Hematopoietic multipotent progenitor cell treated with erythropoietin and hydrocortisone succinate and interleukin-3 and kit ligand, for 15 days (in vitro differentiated cells): ENCODE results near the gene EDN3.

Experiments used
- DNase-seq: peaks from one replicate; pipeline ENCODE4 v3.0.0-alpha.2; 2015; ENCODE audit warnings: low spot score

Gene EDN3, protein sequence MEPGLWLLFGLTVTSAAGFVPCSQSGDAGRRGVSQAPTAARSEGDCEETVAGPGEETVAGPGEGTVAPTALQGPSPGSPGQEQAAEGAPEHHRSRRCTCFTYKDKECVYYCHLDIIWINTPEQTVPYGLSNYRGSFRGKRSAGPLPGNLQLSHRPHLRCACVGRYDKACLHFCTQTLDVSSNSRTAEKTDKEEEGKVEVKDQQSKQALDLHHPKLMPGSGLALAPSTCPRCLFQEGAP

DNA sequence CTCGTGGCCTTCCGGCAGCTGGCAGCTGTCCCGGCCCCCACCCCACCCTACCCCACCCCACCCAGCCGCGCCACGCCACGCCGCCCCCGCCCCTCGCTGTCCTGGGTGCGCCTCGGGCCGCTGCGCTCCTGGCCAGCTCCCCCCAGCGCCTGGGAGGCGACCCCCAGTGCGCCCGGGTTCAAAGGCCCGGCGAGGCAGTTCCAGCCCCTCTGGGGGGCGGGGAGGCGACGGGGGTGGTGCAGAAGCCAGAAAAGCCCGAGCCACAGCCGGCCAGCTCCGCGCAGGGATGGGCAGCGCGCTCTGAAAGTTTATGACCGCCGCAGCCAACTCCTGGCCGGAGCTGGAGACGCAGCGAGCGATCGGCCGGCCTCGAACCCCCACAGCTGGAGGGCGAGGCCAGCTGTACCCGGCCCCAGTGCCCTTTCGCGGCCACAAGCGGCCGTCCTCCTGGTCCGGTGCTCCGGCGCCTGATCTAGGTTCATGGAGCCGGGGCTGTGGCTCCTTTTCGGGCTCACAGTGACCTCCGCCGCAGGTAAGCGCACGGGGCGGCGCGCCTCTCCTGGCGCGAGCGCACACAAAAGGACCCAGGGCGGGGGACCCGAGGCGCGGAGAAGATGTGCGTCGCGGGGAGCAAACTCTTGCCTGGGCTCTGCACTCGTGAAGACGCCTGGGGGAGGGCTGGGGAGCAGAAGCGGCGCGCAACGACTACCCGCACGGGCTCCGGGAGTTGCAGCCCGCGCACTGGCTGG, at the start of gene EDN3:
Gene EDN3 (plus strand): TSS at position 279 of the 749 bp plus-strand sequence. CDS start 202 bp downstream, at position 481.
- DNase-seq, result no peak

GRCh38 chr20:59253325-59253724, 47.1 kb upstream of the EDN3 start:
- DNase-seq, result no peak

GRCh38 chr20:59253779-59254319, 46.6 kb upstream of the EDN3 start:
- no peak for DNase-seq

GRCh38 chr20:59255256-59255655, 45.2 kb upstream of the EDN3 start:
- no peak for DNase-seq

DNA sequence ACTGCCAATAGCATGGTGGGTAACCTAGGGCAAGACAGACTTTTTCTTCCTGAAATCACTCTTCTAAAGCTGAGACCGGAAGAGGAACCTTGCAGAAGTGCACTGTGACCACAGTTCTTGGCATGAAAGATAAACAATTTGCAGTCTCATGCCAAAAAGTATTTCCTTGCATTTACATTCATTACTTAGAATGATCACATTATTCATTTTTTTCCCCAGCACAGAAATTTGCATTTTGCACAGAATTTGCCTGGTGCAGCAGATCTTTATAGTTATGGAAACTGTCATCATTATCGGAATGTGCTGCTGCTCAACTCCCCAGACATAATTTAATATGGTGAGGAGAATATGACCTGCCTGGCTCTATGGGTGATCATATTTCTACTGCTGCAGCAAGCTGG, 42.2 kb upstream of the EDN3 start:
- no peak for DNase-seq

GRCh38 chr20:59259946-59260345, 40.5 kb upstream of the EDN3 start:
- no peak for DNase-seq

DNA sequence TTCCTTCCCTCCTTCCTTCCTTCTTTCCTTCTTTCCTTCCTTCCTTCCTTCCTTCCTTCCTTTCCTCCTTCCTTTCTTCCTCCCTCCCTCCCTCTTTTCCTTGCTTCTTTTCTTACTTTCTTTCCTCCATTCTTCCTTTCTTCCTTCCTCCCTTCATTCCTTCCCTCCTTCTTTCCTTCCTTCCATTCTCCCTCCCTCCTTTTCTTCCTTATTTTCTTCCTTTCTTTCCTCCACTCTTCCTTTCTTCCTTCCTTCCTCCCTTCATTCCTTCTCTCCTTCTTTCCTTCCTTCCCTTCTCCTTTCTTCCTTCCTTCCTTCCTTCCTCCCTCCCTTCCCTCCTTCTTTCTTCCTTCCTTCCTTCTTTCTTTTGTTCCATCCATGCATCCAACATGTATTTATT, 35.1 kb upstream of the EDN3 start:
- DNase-seq, result no peak

DNA sequence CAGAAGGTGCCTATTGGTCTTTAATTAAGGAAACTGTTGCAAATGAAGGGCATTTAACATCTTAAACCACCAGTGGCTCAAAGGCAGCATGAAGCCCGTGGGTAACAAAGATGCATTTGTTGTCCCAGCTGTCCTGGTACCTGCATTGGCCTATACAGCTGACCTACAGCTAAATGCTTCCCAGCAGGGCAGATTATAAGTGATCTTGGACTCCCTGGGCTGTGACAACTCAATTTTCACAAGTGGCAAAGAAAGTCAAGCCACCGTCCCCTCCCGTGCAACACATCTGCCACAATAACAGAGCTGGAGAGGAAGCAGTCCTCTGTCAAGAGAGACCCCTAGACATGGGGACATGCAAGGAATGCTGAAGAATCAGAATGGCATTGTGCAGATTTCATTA, 31.5 kb upstream of the EDN3 start:
- DNase-seq, result no peak

DNA sequence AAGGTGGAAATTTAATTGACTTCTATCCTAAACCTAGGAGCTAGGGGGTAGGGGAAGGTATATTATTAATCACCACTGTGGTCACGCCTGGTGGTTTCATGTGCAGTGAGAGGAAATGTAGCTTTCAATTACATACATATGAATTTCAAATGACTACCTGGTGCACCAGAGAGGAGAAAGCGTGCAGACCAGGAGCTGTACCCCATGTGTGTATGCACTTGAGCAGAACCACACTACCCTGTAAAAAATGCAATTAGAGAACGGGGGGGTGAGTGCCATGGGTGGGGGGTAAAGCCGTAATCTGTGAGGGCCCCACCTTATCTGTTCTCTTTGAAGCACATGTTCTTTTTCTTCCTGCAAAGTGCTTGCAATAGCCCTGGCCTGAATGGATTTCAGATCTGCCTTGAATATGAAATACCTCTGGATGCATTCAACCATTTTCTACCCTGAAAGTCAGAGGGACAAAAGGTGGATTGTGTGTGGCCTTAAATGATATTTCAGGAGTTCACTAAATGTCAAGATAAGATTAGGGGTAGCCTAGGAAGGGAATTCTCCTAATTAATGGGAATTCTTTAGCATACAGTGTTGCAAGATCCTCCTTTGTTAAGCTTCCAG, 30.9 kb upstream of the EDN3 start:
- DNase-seq, result no peak

- no peak for DNase-seq
Measured at GRCh38 chr20:59270380-59270779, 30.0 kb upstream of the EDN3 start.

DNA sequence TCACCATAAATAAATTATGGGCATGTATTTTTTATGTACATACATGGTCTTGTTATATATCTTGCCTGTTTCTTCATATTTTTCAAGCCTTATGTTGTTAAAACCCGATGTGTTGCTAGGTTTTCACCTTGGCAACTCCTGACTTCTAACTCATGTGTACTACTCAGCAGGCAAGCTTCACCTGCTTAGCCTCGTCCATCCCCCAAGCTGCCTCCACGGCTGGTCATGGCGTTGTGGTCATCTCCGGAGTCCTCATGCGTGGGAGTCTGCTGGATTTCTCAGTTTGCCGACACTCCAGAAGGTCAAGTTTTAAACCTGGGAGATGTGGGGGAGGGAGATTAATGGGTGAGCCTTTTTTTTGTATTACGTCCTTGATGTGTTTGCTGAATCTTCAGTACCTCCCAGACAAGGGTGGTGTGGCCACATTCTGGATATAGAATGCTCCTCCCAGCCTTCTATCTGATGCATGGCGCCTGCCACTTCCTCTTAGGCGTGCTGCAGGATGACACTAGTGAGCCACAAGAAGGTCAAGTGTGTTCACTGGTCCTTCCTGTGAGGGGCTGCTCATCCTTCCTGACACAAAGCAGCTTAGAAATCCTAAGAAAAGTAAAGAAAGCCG, 26.6 kb upstream of the EDN3 start:
- DNase-seq, result no peak

GRCh38 chr20:59276938-59277337, 23.5 kb upstream of the EDN3 start:
- no peak for DNase-seq

- DNase-seq, result no peak
Measured at GRCh38 chr20:59284470-59284869, 15.9 kb upstream of the EDN3 start.

DNA sequence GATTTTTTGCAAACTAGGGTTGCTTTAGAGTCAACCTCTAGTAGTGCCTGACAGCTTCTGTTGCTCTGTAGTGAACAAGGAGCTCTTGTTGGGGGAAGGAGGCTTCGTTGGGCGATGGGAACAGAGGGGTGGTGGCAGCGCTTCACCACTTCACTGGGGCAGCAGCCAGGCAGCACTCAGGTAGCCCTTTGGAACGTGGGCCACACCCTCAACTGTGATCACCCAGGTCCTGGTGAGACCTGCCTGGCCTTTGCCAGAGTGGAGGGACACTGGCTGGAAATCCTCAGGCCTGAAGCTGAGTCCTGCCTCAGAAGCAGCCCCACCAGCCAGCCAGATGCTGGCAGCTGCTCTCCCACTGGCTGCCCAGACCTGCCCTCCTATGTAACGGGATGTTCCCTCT, 10.4 kb upstream of the EDN3 start:
- DNase-seq, result no peak

DNA sequence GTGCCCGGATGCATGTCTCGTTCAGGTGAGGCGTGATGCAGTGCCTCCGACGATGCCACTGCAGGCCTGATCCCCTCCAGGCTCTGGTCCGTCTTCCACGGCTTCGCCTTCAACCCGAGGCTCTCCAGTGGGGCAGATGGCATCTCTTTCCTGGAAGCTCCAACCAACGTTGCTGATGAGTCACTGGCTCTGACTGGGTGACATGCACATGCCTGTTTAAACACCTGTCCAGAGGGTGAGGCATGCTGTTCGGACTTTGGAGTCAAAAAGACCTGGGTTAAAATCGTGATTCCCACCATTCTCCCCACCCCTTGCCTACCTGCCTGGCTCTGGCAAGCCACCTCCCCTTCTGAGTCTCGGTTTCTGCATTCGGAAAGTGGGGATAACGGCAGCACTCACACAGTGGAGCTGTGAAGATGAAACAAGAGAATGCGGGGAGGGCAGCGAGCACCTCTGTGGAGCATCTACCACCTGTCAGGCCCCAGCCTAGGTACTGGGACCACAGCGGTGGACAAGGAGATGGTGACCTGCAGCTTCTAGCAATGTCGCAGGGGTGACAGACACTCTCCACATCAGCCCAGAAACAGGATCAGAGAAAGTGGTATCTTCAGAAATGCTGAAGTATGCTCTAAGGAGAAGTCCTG, 8.5 kb upstream of the EDN3 start:
- no peak for DNase-seq

DNA sequence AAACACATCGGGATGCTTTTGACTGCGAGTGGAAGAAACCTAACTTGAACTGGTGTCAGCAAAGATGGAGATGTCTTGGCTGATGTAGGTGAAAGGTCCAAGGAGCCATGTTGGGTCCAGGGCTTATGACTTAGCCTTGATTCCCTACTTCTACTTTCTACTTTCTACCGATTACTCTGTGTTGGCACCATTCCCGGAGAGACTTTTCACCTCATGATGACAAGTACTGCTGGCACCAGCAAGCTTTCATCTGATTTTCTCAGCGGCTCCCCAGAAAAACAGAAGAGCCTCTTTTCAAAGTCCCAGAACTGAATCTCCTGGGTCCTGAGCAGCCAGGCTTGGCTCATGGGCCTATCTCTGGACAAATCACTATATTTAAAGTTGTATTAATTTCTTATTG, 4.9 kb upstream of the EDN3 start:
- no peak for DNase-seq

GRCh38 chr20:59297686-59298085, 2.7 kb upstream of the EDN3 start:
- DNase-seq, result no peak

DNA sequence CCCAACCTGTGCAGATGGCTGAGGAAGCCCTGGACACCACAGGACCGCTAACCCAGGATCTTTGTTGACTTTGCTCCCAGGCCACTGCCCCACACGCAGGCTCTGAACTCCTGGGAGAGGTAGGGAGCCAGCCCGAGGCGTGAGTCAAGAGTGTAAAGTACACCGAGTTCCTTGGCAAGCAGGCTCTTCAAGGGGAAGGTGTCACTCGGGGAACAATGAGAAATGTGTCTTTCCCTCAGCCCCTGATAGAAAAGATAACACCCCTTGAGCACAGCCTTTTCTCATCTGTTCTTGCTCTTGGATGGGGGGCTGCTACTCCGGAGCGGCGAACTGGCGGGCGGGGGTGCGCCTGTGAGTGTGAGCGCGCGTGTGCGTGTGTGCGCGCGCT, 472 bp upstream of the EDN3 start:
- DNase-seq, result no peak

GRCh38 chr20:59301343-59302007, 1.1 kb downstream of the EDN3 start:
- no peak for DNase-seq

GRCh38 chr20:59305908-59306655, 5.7 kb downstream of the EDN3 start:
- DNase-seq, result no peak

GRCh38 chr20:59307270-59307669, 6.9 kb downstream of the EDN3 start:
- DNase-seq, result no peak
